ENCODE results near the gene SH3PXD2B.
"Not testable (repeated sequence)": the region's sequence is repeated elsewhere in the genome, so short reads cannot be mapped to it uniquely, and the experiment has no call there.

Gene SH3PXD2B

GRCh38 chr5:172361566-172362238 lies 92.6 kb downstream of the SH3PXD2B start:
- DNase-seq, result peak; percentile 84

GRCh38 chr5:172358345-172358744 lies 96.0 kb downstream of the SH3PXD2B start:
- DNase-seq, result no peak

- no peak for DNase-seq
Measured at GRCh38 chr5:172356527-172356926, 97.8 kb downstream of the SH3PXD2B start.

- no peak for DNase-seq
Measured at GRCh38 chr5:172356047-172356446, 98.3 kb downstream of the SH3PXD2B start.

- no peak for DNase-seq
Measured at GRCh38 chr5:172353846-172354245, 100.5 kb downstream of the SH3PXD2B start.

GRCh38 chr5:172353271-172353812 lies 101.0 kb downstream of the SH3PXD2B start:
- DNase-seq, result no peak

- DNase-seq, result not testable (repeated sequence)
Measured at GRCh38 chr5:172352526-172352925, 101.8 kb downstream of the SH3PXD2B start.

GRCh38 chr5:172351240-172351778 lies 103.0 kb downstream of the SH3PXD2B start:
- no peak for DNase-seq

- DNase-seq, result no peak
Measured at GRCh38 chr5:172350212-172351181, 103.8 kb downstream of the SH3PXD2B start.

GRCh38 chr5:172348733-172349132 lies 105.6 kb downstream of the SH3PXD2B start:
- DNase-seq, result not testable (repeated sequence)

GRCh38 chr5:172348084-172348483 lies 106.2 kb downstream of the SH3PXD2B start:
- no peak for DNase-seq

GRCh38 chr5:172347496-172348052 lies 106.8 kb downstream of the SH3PXD2B start:
- no peak for DNase-seq

- DNase-seq, result no peak
Measured at GRCh38 chr5:172345881-172346280, 108.4 kb downstream of the SH3PXD2B start.

- no peak for DNase-seq
Measured at GRCh38 chr5:172344855-172345409, 109.4 kb downstream of the SH3PXD2B start.

GRCh38 chr5:172343741-172344140 lies 110.6 kb downstream of the SH3PXD2B start:
- DNase-seq, result no peak

- DNase-seq, result no peak
Measured at GRCh38 chr5:172342918-172343317, 111.4 kb downstream of the SH3PXD2B start.

GRCh38 chr5:172339264-172340180 lies 114.8 kb downstream of the SH3PXD2B start:
- DNase-seq, result no peak

GRCh38 chr5:172336676-172337285 lies 117.5 kb downstream of the SH3PXD2B start:
- no peak for DNase-seq

GRCh38 chr5:172336264-172336663 lies 118.1 kb downstream of the SH3PXD2B start:
- DNase-seq, result no peak

- no peak for DNase-seq
Measured at GRCh38 chr5:172335721-172336120, 118.6 kb downstream of the SH3PXD2B start.

GRCh38 chr5:172334641-172335040 lies 119.7 kb downstream of the SH3PXD2B start:
- DNase-seq, result no peak

All from GOT3 (cell line).